ENCODE data around the gene C18orf54.
A peak's percentile ranks its signal among the peaks of the same experiment; 100 is the strongest.
"Not testable (repeated sequence)": the region's sequence is repeated elsewhere in the genome, so short reads cannot be mapped to it uniquely, and the experiment has no call there.

C18orf54 gene

DNA sequence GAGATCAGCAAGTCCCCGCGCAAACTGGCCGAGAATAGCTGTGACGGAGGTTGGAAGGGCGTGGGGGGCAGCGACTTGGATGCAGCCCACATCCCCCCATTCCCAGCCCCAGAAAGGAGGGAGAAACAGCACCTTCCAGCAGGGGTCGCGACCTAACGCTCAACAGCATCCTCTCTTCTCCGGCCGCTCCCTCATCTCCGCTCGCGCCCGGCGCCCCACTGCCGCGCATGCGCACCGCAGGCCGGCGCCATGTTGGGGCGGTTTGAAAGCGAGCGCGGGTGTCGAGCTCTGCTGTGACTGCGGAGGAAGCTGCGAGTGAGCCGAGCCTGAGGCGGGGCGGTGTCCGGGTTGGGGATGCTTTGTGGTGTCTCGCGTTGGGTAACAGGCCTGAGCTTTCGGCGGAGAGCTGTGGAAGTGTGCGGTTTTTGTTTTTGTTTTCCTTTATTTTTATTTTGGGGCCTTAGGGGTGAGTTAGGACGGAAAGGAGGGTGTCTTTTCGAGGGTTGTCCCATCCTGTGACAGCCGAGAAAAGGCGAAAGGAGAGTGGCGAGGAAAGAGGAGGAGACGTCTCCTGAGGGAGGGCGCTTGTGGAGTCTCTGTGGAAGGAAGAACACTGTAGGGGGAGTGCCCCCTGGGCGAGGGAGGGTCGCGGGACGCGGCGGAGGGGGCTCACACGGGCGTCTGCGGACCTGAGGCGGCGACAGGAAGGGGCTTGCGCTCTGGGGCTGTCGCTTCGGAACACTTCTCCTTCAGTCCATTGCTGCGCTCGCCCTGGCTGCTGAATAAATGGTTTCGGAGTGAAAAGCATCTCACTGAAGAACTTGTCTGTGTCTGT is at the start of gene C18orf54, which contains the start of gene STARD6:
Gene C18orf54 (plus strand): TSS at position 247 of the 835 bp plus-strand sequence. CDS start 2,667 bp downstream, outside the sequence.
Gene STARD6 (minus strand): TSS at position 199 of the 835 bp plus-strand sequence. CDS start 3,285 bp downstream, outside the sequence.
- DNase-seq = peak; percentile 82

- not testable (repeated sequence) for DNase-seq
These were observed 48.1 kb upstream of the C18orf54 start for GRCh38 chr18:54309564-54309963.

DNA sequence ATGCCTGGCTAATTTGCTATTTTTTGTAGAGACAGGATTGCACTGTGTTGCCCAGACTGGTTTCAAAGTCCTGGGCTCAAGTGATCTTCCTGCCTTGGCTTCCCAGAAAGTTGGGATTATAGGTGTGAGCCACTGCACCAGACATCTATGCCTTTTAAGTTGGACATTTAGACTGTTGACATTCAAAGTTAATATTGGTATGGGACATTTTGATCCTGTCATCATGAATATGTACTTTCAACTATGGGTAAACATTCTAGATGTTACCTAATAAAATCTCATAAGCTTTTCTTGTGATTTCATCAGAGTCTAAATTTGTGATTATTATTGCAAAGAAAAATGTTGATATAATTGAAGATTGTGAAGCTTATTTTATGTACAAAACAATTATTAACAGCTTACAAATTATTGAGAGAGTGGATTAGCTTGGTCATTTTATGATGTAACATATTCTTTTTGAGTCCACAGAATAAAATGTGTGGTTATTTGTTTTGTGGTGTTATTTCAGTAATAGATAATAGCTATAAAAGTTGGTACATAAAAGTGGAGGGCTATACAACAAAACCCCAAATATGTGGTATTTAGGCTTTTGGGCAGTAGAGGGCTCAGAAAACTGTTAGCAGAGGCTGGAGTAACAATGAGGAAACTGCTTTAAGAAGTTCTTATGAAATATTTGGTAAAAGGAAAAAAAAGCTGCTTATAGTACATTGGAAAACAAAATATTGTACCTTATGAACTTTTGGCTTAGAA is 41.5 kb upstream of the C18orf54 start:
- DNase-seq = no peak

GRCh38 chr18:54323561-54323960 is 34.1 kb upstream of the C18orf54 start:
- no peak for DNase-seq

- no peak for DNase-seq
These were observed 33.7 kb upstream of the C18orf54 start for GRCh38 chr18:54323970-54324369.

- DNase-seq = no peak
These were observed 29.9 kb upstream of the C18orf54 start for GRCh38 chr18:54327818-54328217.

- DNase-seq = no peak
These were observed 27.9 kb upstream of the C18orf54 start for GRCh38 chr18:54329787-54330186.

GRCh38 chr18:54330768-54331548 is 26.7 kb upstream of the C18orf54 start:
- DNase-seq = no peak

- DNase-seq = no peak
These were observed 22.0 kb upstream of the C18orf54 start for GRCh38 chr18:54335638-54336173.

GRCh38 chr18:54338230-54338629 is 19.5 kb upstream of the C18orf54 start:
- DNase-seq = no peak

DNA sequence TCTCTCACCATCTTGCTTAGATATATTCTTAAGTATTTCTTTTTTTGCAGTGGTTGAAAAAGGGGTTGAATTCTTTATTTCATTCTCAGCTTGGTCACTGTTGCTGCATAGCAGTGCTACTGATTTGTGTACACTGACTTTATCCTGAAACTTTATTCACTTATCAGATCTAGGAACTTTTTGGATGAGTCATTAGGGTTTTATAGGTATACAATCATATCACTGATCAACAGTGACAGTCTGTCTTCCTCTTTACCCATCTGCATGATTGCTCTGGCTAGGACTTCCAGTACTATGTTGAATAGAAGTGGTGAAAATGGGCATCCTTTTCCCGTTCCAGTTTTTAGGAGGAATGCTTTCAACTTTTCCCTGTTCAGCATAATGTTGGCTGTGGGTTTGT is 6.5 kb upstream of the C18orf54 start:
- no peak for DNase-seq

DNA sequence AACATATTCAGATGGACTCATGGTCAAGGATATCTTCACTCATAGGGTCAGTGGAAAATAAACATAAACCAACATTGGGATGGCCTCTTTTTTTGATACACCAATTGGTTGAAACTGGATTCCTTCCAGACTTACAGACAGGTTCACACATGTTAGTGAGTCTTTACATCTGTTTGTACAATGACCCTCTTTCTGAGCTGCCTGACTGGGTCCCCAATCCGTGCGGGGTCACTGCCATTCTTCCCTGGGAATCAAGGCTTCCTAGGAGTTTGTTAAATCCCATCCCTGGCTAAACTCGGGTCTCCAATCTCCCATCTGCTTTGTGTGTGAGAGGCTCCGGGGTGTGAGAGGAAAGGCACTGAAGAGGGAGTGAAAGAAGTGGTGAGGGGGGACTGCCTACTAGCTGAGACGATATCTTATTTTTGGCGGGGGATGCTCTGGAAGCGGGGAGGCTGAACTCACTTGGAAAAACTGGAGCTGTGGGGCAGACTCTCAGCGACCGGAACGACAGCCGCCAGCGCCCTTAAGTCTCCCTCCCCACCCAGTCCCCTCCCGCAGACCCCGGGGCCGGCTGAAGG is 535 bp upstream of the C18orf54 start:
- no peak for DNase-seq

GRCh38 chr18:54358495-54359040 is 862 bp downstream of the C18orf54 start:
- DNase-seq = peak; percentile 3

DNA sequence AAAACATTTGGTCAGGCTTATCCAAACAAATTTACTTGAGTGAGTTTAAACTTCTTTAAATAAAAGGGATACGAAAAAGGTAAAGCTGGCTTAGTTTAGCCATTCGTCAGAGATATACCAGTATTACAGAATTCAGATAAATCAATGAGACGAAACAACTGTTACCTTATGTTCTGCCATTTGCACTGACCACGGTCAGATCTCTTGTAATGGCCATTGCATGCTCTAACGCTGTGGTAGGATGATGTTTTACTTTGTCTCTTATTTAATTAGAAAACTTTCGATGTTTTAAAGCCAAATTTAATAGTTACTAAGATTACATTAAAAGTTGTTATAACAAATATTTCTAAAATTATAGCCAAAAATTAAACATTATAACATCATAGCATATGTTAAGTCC is 1.5 kb downstream of the C18orf54 start:
- no peak for DNase-seq

DNA sequence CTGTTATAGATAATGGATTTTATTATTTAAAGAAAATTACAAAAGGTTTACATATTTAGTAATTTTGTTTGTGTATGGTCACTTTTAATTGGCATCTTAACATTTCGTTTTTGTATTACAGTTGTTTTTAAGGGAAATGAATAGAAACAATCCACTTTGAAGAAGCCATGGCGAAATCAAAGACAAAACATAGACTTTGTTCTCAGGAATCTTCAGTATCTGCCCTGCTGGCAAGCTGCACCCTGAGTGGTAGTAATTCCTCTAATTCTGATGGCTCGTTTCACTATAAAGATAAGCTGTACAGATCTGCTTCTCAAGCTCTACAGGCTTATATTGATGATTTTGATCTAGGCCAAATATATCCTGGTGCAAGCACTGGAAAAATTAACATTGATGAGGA is 2.7 kb downstream of the C18orf54 start:
- DNase-seq = no peak

GRCh38 chr18:54378057-54378456 is 20.4 kb downstream of the C18orf54 start:
- DNase-seq = no peak

DNA sequence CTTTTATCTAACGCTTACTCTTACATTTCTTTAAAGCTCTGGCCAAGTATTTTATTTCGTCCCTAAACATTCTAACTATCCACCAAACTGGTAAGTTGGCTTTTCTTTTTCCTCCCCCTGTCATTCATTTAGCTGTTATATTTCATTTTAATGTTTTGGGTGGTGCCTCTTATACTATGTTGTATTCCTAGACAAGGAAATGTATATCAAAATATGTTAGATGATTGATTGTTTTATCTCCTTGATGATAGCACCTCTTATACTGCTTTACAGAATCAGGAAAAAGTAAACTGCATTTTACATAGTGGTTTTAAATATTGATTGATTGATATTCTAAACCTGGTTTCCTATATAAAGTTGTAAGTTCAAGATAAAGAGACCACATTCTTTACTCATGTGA is 23.9 kb downstream of the C18orf54 start:
- DNase-seq = no peak

- no peak for DNase-seq
These were observed 24.4 kb downstream of the C18orf54 start for GRCh38 chr18:54382076-54382475.

DNA sequence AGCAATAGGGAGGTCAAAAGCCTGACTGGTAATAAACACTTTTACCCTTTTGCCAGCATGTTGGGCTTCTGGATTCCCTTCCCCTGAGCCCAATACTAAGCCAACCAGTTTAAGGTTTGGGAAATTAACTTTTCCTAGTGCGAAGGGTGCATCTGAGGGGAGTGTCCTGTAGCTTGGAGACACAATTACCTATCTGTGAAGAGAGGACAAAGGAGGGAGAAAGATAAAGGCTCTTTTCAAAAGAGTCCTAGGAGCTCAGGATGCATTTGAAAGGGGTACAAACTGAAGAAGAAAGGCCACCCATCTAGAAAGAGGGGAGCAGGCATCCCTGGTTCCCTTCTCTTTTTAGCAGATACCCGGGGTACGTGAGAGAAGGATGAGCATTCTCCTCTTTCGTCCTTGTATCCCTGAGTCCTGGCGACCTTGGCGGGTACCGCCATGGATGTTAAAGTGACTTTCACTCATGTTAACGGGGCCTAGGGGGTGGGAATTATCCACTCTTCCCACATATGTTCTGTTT is 25.1 kb downstream of the C18orf54 start:
- no peak for DNase-seq

DNA sequence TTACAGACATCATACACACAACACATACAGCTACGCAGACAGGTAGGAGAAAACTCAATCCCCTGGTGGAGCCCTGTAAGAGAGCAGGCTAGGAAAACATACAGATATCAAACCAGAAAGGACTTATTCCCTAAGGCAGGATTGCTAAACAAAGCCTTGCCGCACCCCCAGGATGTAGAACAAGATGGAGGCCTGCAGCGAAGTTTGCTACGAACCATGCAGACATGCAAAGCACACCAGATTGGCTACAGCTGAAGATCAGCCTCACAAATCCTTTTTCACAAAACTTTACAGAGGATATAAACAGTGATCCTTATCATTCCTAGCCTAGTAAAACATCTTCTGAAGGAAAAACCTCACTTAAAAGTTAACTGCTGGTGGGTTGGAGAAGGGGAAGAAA is 28.3 kb downstream of the C18orf54 start:
- DNase-seq = no peak

DNA sequence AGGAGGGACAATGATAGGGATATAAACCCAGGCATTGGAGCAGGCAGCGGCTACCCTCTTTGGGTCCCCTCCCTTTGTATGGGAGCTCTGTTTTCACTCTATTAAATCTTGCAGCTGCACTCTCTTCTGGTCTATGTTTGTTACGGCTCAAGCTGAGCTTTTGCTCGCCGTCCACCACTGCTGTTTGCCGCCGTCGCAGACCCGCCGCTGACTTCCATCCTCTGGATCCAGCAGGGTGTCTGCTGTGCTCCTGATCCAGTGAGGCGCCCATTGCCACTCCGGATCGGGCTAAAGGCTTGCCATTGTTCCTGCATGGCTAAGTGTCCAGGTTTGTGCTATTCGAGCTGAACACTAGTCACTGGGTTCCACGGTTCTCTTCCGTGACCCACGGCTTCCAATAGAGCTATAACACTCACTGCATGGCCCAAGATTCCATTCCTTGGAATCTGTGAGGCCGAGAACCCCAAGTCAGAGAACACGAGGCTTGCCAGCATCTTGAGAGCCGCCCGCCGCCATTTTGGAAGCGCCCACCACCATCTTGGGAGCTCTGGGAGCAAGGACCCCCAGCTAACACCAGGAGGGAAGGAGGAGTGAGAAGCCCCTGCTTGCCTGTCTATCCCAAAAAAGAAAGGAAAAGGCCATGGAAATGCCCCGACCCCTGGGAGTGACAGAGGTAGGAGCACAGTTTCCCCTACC is 29.2 kb downstream of the C18orf54 start:
- not testable (repeated sequence) for DNase-seq
